Endometrial microvascular endothelial cells (primary cell): ENCODE results near the gene CASP9. TPM values are rescaled to one million over a fixed set of nuclear protein-coding genes. Genes with fewer than 3 reads are reported as not detected.
"Not testable (repeated sequence)": the region's sequence is repeated elsewhere in the genome, so short reads cannot be mapped to it uniquely, and the experiment has no call there.

Experiments
- in situ Hi-C: cut with HindIII; loops from 2 replicates; pipeline ENCODE4 v1.10.0; 2017; ENCODE audit warnings: low sequenced_read_pairs, low pct_unique_long_range_greater_than_20kb; ENCODE audit errors: inconsistent ontology term
- total RNA-seq: library from RNA; depleted of rRNA; stranded (reverse); fragments of >200 nt; gene quantifications from one replicate; pipeline ENCODE4 v1.2.3, GENCODE V29; 2015; ENCODE audit errors: inconsistent ontology term

CASP9 gene
- total RNA-seq, 1 donor from 2014 or later: 14.8 TPM

GRCh38 chr1:15477646-15478212, 46.3 kb downstream of the CASP9 start:
- in situ Hi-C loops: no loop called here

GRCh38 chr1:15476927-15477326, 47.1 kb downstream of the CASP9 start:
- in situ Hi-C loops: no loop called here

GRCh38 chr1:15475752-15476314, 48.2 kb downstream of the CASP9 start, which contains the start of gene CELA2B:
Gene CELA2B (plus strand): TSS chr1:15476104. CDS start chr1:15476126, 22 bp downstream.
- in situ Hi-C loops: no loop called here

- in situ Hi-C loops: no loop called here
Observed at GRCh38 chr1:15472587-15472986, 51.4 kb downstream of the CASP9 start.

GRCh38 chr1:15471723-15472122, 52.3 kb downstream of the CASP9 start:
- in situ Hi-C loops: not testable (repeated sequence)

- in situ Hi-C loops: not testable (repeated sequence)
Observed at GRCh38 chr1:15471067-15471466, 52.9 kb downstream of the CASP9 start.

- in situ Hi-C loops: not testable (repeated sequence)
Observed at GRCh38 chr1:15469821-15470448, 54.1 kb downstream of the CASP9 start.

GRCh38 chr1:15469361-15469760, 54.7 kb downstream of the CASP9 start:
- in situ Hi-C loops: no loop called here

- in situ Hi-C loops: no loop called here
Observed at GRCh38 chr1:15468145-15468544, 55.9 kb downstream of the CASP9 start.

- in situ Hi-C loops: not testable (repeated sequence)
Observed at GRCh38 chr1:15466955-15467625, 56.9 kb downstream of the CASP9 start.

- in situ Hi-C loops: no loop called here
Observed at GRCh38 chr1:15465674-15466073, 58.3 kb downstream of the CASP9 start.

GRCh38 chr1:15463926-15464322, 60.1 kb downstream of the CASP9 start:
- in situ Hi-C loops: not testable (repeated sequence)

GRCh38 chr1:15463064-15463800, 60.8 kb downstream of the CASP9 start:
- in situ Hi-C loops: not testable (repeated sequence)

GRCh38 chr1:15460708-15461095, 63.3 kb downstream of the CASP9 start:
- in situ Hi-C loops: no loop called here

- in situ Hi-C loops: no loop called here
Observed at GRCh38 chr1:15459771-15460707, 64.0 kb downstream of the CASP9 start.

- in situ Hi-C loops: not testable (repeated sequence)
Observed at GRCh38 chr1:15458388-15458787, 65.6 kb downstream of the CASP9 start.

- in situ Hi-C loops: no loop called here
Observed at GRCh38 chr1:15457585-15457984, 66.4 kb downstream of the CASP9 start.

- in situ Hi-C loops: no loop called here
Observed at GRCh38 chr1:15456313-15456954, 67.6 kb downstream of the CASP9 start, which contains the start of gene CELA2A. Gene CELA2A (plus strand): TSS chr1:15456732. CDS start chr1:15456754, 22 bp downstream.
